Chondrocyte (in vitro differentiated cells): Measurements from ENCODE around the gene BCAR1. TPM values are rescaled to one million over a fixed set of nuclear protein-coding genes. Genes with fewer than 3 reads are reported as not detected.

Experiments
- DNase-seq: peaks from one replicate; pipeline ENCODE4 v3.0.0; 2021; ENCODE audit warnings: mixed read lengths, low spot score
- H3K27ac Mint-ChIP-seq: one replicate; pipeline ENCODE4 v1.8.0; 2021; ENCODE audit warnings: mild to moderate bottlenecking, moderate library complexity, mixed read lengths; ENCODE audit not compliant: unreplicated experiment
- H3K27me3 Mint-ChIP-seq: 2 replicates; pipeline ENCODE4 v1.8.0; 2021; ENCODE audit warnings: low read depth, mixed read lengths
- H3K36me3 Mint-ChIP-seq: 2 replicates; pipeline ENCODE4 v1.8.0; 2021; ENCODE audit warnings: low read depth, mixed read lengths
- H3K4me1 Mint-ChIP-seq: 2 replicates; pipeline ENCODE4 v1.8.0; 2021; ENCODE audit warnings: low read depth, mild to moderate bottlenecking, mixed read lengths
- H3K4me3 Mint-ChIP-seq: one replicate; pipeline ENCODE4 v1.8.0; 2021; ENCODE audit warnings: mild to moderate bottlenecking, moderate library complexity, mixed read lengths; ENCODE audit not compliant: unreplicated experiment
- H3K9me3 Mint-ChIP-seq: 2 replicates; pipeline ENCODE4 v1.8.0; 2021; ENCODE audit warnings: low read depth, mixed read lengths
- CTCF ChIP-seq: fragments of 200-600 bp; sonication (generic); IDR thresholded peaks from 2 replicates; pipeline ENCODE4 v1.5.0; 2021; ENCODE audit warnings: antibody characterized with exemption, mild to moderate bottlenecking, moderate library complexity
- total RNA-seq: library from RNA; stranded (reverse); gene quantifications from 3 replicates; pipeline ENCODE4 v1.2.1, GENCODE V29; 2021

Gene BCAR1
- total RNA-seq, 1 donor from 2014 or later, result 125 TPM

DNA sequence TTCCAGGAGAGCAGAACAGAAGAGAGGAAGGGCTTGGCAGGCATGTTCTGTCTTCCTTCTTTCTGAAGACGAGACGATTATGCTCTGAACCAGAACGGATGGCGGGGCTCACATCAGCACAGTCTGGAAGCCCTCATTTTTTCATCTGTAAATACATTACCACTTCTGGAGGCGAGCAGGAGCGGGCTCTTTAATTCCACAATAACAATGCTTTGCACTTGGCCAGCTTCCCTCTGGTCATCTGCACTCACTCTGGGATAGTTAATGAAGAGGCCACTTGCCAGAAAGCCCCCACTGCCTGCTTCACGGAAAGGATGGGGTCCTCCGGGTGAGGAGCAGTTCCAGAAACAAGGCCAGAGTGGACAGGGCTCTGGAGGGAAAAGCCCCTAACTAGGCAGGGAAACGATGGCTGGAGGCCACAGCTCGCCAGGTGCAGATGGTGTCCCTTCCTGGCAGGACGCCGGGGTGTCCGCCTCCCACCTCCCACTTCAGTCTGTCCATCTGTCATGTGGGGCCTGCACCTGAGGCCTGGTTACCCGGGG is 13.1 kb upstream of the BCAR1 start:
- peak overlapping the region; percentile 85 for H3K4me3 Mint-ChIP-seq
- peaks cover 59% of the 10 kb centered on the region for H3K4me1 Mint-ChIP-seq
- no peaks in the 10 kb centered on the region for H3K9me3 Mint-ChIP-seq
- no peaks in the 10 kb centered on the region for H3K27me3 Mint-ChIP-seq
- peak overlapping the region; percentile 98 for H3K27ac Mint-ChIP-seq
- no peak for DNase-seq
- H3K36me3 Mint-ChIP-seq, result no peaks in the 10 kb centered on the region
- no peak for TF ChIP-seq CTCF

DNA sequence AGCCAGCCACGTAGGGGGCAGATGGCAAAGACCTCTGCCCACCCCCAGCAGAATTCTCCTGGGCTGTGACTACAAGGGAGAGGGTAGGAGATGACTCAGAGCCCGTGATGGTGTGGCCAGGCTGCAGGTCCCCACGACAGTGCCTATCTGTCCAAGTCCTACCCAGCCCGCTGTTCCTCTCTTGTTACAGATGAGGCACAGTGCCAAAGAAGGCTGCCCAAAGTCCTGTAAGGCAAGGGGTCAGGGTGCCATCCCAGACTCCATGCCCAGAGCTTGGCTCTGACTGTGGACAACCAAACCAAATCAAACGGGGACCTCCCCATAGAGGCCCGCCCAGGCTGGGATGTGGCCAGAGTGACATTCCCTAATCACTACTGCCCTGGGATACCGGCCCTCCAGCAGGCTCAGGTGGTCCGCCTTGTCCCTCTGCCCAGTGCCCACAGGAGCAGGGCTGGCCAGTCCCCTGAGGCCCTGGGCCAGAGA is 12.6 kb upstream of the BCAR1 start:
- no peak for DNase-seq
- no peak for TF ChIP-seq CTCF
- Mint-ChIP-seq H3K36me3 (no peaks in the 10 kb centered on the region), H3K27ac (peak overlapping the region; percentile 98), H3K4me3 (peak overlapping the region; percentile 85), H3K4me1 (peaks cover 60% of the 10 kb centered on the region), H3K27me3 (no peaks in the 10 kb centered on the region), H3K9me3 (no peaks in the 10 kb centered on the region)

- Mint-ChIP-seq H3K36me3 (no peaks in the 10 kb centered on the region), H3K4me1 (peaks cover 66% of the 10 kb centered on the region), H3K27ac (peak overlapping the region; percentile 98), H3K4me3 (peak overlapping the region; percentile 85), H3K27me3 (no peaks in the 10 kb centered on the region), H3K9me3 (no peaks in the 10 kb centered on the region)
- DNase-seq, result no peak
- TF ChIP-seq CTCF, result no peak
These were observed 12.0 kb upstream of the BCAR1 start for GRCh38 chr16:75263291-75263962.

DNA sequence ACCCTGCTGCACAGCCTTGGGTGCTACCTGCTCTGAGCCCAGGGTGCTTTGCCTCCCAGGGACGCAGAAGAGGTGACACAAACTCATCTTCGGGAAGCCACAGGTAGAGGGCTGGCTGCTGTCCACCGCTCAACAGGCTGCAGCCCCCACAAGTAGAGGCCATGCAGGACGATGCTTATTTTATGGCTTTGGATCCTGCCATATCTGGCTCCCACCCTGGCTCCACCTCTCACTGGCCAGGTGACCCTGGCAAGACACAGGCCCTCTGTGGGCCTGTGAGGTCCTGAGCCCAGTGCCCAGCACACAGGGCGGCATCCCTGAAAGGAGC is 11.3 kb upstream of the BCAR1 start:
- Mint-ChIP-seq H3K27me3 (no peaks in the 10 kb centered on the region), H3K4me1 (peaks cover 68% of the 10 kb centered on the region), H3K27ac (peak overlapping the region; percentile 98), H3K36me3 (no peaks in the 10 kb centered on the region), H3K9me3 (no peaks in the 10 kb centered on the region), H3K4me3 (peak overlapping the region; percentile 40)
- DNase-seq, result no peak
- no peak for TF ChIP-seq CTCF

DNA sequence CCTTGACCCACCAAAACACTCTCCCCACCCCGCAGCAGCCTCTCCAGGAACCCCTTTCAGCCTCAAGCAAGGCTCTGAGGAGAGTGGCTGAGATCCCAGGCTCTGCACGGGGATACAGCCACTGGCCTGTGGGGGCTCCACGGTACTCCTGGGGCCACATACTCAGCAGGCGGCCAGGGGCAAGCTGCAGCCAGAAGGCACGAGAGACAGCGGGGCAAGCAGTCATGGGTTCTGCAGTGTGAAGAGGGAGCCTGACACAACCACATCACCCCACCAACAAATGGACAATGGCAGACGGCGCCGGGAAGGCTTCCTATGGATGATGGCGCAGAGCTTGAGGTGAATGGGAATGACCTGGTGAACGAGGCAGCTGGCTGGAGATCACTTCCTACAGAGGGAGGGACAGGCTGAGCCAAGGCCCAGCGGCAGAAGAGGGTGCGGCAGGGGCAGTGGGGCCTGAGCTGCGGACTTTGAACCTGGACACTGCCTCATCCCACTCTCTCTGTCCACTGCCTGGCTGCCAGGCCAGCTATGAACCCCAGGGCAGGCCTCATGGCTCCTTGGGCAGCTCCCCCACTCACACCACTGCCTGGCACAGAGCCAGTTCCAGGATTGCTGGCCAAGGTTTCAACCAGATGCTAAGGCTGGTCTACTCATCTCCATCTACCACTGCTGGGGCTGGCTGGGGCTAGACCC is 10.8 kb upstream of the BCAR1 start:
- no peaks in the 10 kb centered on the region for H3K27me3 Mint-ChIP-seq
- no peak for DNase-seq
- peak overlapping the region; percentile 36 for H3K27ac Mint-ChIP-seq
- no peaks in the 10 kb centered on the region for H3K9me3 Mint-ChIP-seq
- TF ChIP-seq CTCF, result no peak
- H3K4me1 Mint-ChIP-seq, result peaks cover 69% of the 10 kb centered on the region
- H3K4me3 Mint-ChIP-seq, result no peak overlapping the region
- H3K36me3 Mint-ChIP-seq, result no peaks in the 10 kb centered on the region
